ENCODE data around the gene RASGRF2. TPM values are rescaled to one million over a fixed set of nuclear protein-coding genes. Genes with fewer than 3 reads are reported as not detected.
A peak's percentile ranks its signal among the peaks of the same experiment; 100 is the strongest.

Gene RASGRF2
- total and polyA plus RNA-seq, 2 of the 8 experiments (the other 6 are each of a cell fraction or from before 2014, with no cell fraction given): 2.6 to 29.5 TPM

- Histone ChIP-seq H3K23me2 (ENCODE audit: low read depth, low read length) (no peaks in the 10 kb centered on the region), H3K18ac (ENCODE audit: extremely low read depth, low read length) (no peak overlapping the region), H2AK5ac (ENCODE audit: low read depth, low read length) (no peak overlapping the region), H3K79me1 (ENCODE audit: low read depth, low read length) (no peaks in the 10 kb centered on the region), H3K79me2 (ENCODE audit: control insufficient read depth in 1 of 2, insufficient read depth in 2 of 2, low read length in 2 of 2) (no peaks in the 10 kb centered on the region; a peak in 1 of 4 replicates), H3K36me3 (ENCODE audit: control insufficient read depth in 2 of 4, insufficient read depth in 4 of 4, low read length in 3 of 4) (no peaks in the 10 kb centered on the region), H4K8ac (ENCODE audit: extremely low read depth, insufficient read depth, low read length) (no peak overlapping the region), H3K23ac (ENCODE audit: insufficient read length) (no peak overlapping the region), H3K9ac (replicated peaks in 1 of 4; ENCODE audit: extremely low read depth in 1 of 4, low read depth in 3 of 4, low read length in 3 of 4) (no peak overlapping the region), H3K4ac (replicated peaks; ENCODE audit: insufficient read length, low read depth, low read length) (no peak overlapping the region), H3K4me2 (ENCODE audit: insufficient read depth in 1 of 2, low read depth in 2 of 2, low read length in 2 of 2) (no peak overlapping the region), H4K5ac (ENCODE audit: insufficient read length, low read depth, low read length) (no peak overlapping the region), H3K4me3 (ENCODE audit: extremely low read depth in 1 of 4, insufficient read depth in 2 of 4, low read depth in 3 of 4, low read length in 4 of 4) (no peak overlapping the region), H4K20me1 (replicated peaks in 1 of 2; ENCODE audit: control insufficient read depth in 1 of 2, insufficient read depth in 2 of 2, low read length in 2 of 2) (no peaks in the 10 kb centered on the region), H3K14ac (ENCODE audit: insufficient read length) (no peak overlapping the region), H2BK15ac (ENCODE audit: low read length) (no peak overlapping the region), H4K91ac (replicated peaks; ENCODE audit: insufficient read length, low read length) (no peak overlapping the region), H3K27me3 (replicated peaks in 1 of 4; ENCODE audit: control insufficient read depth in 3 of 4, extremely low read depth in 1 of 4, insufficient read depth in 3 of 4, low read length in 3 of 4) (peaks cover 0 to 1% (median 0%) of the 10 kb centered on the region in 4 experiments; a peak in 1 of 7 replicates), H3K27ac (ENCODE audit: low read depth, low read length) (no peak overlapping the region), H3K9me3 (ENCODE audit: insufficient read depth in 2 of 2, low read depth in 1 of 2, low read length in 1 of 2) (no peaks in the 10 kb centered on the region), H3K4me1 (replicated peaks in 1 of 4; ENCODE audit: control insufficient read depth in 3 of 4, insufficient read depth in 4 of 4, low read length in 3 of 4) (no peaks in the 10 kb centered on the region), H3K56ac (replicated peaks; ENCODE audit: insufficient read length, low read depth, low read length) (no peak overlapping the region), H2BK5ac (ENCODE audit: low read depth, low read length) (no peak overlapping the region), H2BK12ac (ENCODE audit: low read depth, low read length) (no peak overlapping the region), H2BK120ac (replicated peaks; ENCODE audit: low read depth, low read length) (no peak overlapping the region), H2BK20ac (ENCODE audit: low read length) (no peak overlapping the region), H2AFZ (ENCODE audit: low read length) (no peak overlapping the region)
- CTCF ChIA-PET (ENCODE audit: partially characterized antibody): interaction anchor here (1.2 to 1.3 kb wide), 2 partner anchors 15 to 72 kb away, joined by 3 read pairs; no protein-coding TSS in a partner anchor
- FAIRE-seq (no peak), DNase-seq (ENCODE audit: low read depth in 1 of 2, low spot score in 2 of 2) (no peak)
- POLR2A ChIA-PET (ENCODE audit: partially characterized antibody): no interaction called here
- TF ChIP-seq MAFK (IDR thresholded peaks at IDR 0.05; ENCODE audit: low read depth, low read length) (peak; percentile 81), TCF12 (IDR thresholded peaks at IDR 0.05; ENCODE audit: low read depth, low read length) (no peak), BACH1 (IDR thresholded peaks at IDR 0.05; ENCODE audit: low read length) (no peak)
- WGBS, 2 experiments (ENCODE audit: extremely low coverage in 1 of 2, insufficient coverage in 1 of 2, insufficient read length in 1 of 2, insufficient replicate concordance in 2 of 2, low coverage in 1 of 2, low lambda C conversion rate in 2 of 2, missing lambda C conversion rate in 1 of 2): 85% methylated on average over 5 of the region's 5 CpGs; no CpG with 5 or more reads in 1 of the 2 experiments
Observed at GRCh38 chr5:81007637-81008027, 47.5 kb downstream of the RASGRF2 start.

Data from H1 (cell line).